GM19324 (cell line): ENCODE results near the gene PPARD.
"Not testable (repeated sequence)": the region's sequence is repeated elsewhere in the genome, so short reads cannot be mapped to it uniquely, and the experiment has no call there.

ENCODE experiments used
- ATAC-seq: cut with Tn5 transposase; IDR thresholded peaks from one replicate; pipeline ENCODE4 v1.9.1; 2021; ENCODE audit warnings: mild to moderate bottlenecking, moderate library complexity; ENCODE audit not compliant: unreplicated experiment, low FRiP score

The PPARD gene

DNA sequence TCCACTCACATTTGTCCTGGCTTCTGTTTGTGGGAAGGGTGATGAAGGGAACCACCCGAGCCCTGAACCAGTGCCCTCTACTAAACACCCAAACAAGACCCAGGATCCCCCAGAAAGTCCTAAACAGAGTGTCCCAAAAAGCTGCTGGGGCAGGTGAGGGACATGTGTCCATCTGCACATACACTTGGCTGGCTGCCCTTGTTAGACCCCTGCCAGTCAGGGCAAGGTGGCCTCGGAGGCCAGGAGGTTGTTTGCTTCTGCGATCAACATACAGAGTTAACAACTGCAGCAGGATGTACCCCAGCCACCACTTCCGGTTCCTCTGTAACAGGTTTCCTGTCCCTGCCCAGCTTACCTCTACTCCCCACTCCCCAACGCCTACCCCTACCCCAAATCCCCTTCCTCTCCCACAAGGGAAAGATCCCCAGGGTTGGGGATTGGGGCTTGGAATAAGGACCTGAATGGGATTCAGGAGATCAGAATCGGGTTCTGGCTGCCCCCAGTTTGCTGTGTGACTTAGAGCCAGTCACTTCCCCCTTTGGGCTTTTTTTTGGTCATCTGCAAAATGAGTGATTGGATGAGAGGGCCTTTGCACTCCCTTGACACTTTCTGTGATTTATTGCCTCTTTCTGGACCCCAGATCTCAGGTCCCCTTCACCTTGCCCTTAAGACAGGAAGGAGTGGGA is 30.8 kb upstream of the PPARD start:
- no peak for ATAC-seq

DNA sequence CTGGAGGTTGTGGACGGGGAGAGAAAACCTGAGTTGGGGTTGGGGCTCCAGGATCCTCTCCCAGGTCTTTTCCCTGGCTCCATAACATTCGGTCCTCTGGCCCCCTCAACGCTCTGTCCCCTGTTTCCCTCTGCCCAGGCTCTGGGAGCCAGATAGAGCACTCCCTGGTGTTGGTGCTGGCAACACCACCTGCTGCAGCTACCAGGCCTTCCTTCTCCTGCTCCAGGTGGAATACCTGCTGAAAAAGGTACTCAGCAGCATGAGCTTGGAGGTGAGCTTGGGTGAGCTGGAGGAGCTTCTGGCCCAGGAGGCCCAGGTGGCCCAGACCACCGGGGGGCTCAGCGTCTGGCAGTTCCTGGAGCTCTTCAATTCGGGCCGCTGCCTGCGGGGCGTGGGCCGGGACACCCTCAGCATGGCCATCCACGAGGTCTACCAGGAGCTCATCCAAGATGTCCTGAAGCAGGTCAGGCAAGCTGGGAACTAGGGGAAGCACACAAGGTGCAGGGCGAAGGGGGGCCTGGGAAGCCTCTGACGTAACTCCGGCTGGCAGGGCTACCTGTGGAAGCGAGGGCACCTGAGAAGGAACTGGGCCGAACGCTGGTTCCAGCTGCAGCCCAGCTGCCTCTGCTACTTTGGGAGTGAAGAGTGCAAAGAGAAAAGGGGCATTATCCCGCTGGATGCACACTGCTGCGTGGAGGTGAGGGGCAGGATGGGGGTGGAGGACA is 30.1 kb upstream of the PPARD start:
- no peak for ATAC-seq

DNA sequence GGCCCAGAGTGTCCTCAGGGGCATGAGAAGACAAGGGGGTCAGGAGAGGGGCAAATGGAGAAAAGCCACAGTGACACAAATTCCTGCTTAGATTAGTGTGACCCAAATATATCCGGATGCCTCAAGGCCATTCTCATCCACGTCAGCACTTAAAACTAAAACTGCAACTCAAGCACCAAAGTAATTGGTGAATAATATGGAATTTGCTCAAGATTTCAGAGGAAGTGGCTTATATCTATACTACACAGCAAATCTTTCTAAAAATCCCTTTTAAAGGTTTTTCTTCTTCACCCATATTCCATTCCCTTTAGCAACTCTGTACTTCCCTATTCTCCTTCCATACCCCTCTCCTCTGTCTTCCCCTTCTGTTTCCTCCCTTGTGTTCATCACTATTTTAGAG is 29.6 kb upstream of the PPARD start:
- no peak for ATAC-seq

DNA sequence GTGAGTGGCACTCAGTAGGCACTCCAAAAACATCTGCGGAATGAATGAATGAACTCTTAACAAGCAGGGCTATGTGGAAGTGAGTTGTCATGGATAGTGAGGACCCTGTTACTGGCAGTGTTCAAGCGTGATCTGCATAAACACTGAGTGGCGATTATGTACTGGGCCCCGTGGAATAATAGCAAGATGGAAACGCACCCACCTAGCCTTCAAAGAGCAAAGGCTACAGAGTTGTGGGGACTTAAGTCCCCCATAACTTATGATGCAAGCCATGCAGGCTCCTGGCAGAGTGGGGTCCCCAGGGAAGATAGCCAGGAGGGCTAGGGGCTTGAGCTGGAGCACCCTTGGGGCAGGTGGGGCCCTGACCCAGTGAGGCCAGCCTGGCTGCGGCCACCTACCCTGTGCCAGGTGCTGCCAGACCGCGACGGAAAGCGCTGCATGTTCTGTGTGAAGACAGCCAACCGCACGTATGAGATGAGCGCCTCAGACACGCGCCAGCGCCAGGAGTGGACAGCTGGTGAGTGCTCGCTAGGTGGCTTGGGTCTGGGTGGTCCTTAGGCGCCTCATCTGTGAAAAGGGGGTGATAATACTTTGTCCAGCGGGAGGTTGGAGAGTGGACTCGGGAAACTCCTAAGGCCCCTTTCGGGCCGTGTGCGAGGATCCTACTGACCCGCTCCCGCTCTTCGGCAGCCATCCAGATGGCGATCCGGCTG is 24.7 kb upstream of the PPARD start:
- no peak for ATAC-seq

DNA sequence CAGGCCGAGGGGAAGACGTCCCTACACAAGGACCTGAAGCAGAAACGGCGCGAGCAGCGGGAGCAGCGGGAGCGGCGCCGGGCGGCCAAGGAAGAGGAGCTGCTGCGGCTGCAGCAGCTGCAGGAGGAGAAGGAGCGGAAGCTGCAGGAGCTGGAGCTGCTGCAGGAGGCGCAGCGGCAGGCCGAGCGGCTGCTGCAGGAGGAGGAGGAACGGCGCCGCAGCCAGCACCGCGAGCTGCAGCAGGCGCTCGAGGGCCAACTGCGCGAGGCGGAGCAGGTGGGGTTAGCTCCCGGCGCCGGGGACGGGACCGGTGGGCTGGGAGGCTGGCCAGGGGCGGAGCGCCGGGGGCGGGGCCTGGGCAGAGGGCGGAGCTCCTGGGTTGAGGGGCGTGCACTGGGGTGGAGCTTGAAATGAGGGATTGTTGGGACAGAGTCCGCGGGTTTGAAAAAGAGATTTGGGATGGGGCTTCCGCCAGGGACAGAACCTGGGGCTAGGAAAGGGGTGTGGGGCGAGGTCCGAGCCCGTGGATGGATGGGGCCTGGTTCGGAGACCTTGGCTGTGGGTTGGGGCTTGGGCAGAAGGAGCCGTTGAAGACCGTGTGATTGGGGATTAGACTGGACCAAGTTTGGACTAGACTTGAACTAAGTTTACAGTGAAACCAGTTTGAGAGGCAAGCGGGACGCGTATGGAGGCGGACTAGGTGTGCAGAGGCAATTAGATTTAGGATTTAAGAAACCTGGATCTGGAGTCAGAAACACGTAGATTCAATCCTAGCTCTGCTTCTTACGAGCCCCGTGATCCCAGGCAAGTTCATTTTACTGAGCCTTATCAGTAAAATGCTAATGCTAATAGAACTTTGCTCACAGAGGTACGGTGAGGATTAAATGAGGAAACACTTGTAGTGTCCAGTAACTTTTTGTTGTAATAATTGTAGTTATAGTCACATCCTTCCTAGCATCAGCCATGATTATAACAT is 23.9 kb upstream of the PPARD start:
- no peak for ATAC-seq

DNA sequence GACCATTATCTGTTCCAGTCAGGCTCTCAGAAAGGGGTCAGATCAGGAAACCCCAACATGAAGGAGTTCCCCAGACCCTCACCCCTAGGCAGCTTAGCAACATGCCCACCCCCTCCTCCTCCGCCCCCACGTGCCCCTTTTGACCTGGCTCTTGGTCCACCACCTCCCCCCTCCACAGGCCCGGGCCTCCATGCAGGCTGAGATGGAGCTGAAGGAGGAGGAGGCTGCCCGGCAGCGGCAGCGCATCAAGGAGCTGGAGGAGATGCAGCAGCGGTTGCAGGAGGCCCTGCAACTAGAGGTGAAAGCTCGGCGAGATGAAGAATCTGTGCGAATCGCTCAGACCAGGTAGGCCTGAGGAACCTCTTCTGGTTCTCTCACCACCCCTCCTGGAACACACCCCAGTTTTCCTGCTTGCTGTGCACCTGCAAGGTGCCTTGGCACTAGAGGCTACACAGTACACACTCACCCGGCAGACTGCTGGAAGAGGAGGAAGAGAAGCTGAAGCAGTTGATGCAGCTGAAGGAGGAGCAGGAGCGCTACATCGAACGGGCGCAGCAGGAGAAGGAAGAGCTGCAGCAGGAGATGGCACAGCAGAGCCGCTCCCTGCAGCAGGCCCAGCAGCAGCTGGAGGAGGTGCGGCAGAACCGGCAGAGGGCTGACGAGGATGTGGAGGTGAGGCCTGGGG is 22.9 kb upstream of the PPARD start:
- no peak for ATAC-seq

DNA sequence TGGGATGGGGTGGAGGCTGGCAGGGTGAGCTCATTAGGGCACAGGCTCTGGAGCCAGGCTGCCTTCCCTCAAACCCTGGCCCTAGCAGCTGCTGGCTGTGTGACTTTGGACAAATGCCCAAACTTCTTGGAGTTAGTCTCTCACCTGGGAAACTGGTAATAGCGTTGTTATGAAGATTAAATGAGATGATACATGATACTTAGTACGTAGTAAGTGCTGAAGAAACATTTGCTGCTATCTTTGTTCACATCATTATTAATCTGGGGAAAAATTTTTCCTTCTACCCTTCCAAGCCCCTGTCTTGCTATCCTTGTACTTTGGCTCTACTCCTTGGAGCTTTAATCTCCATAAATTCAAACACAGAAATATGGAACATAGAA is 22.3 kb upstream of the PPARD start:
- no peak for ATAC-seq

DNA sequence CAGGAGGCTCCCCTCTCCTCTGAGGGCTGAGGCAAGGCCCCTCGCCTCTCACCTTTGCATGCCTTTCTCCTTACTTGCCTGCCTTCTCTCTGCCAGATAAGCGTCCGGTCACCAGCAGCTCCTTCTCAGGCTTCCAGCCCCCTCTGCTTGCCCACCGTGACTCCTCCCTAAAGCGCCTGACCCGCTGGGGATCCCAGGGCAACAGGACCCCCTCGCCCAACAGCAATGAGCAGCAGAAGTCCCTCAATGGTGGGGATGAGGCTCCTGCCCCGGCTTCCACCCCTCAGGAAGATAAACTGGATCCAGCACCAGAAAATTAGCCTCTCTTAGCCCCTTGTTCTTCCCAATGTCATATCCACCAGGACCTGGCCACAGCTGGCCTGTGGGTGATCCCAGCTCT is 21.3 kb upstream of the PPARD start:
- ATAC-seq = no peak

DNA sequence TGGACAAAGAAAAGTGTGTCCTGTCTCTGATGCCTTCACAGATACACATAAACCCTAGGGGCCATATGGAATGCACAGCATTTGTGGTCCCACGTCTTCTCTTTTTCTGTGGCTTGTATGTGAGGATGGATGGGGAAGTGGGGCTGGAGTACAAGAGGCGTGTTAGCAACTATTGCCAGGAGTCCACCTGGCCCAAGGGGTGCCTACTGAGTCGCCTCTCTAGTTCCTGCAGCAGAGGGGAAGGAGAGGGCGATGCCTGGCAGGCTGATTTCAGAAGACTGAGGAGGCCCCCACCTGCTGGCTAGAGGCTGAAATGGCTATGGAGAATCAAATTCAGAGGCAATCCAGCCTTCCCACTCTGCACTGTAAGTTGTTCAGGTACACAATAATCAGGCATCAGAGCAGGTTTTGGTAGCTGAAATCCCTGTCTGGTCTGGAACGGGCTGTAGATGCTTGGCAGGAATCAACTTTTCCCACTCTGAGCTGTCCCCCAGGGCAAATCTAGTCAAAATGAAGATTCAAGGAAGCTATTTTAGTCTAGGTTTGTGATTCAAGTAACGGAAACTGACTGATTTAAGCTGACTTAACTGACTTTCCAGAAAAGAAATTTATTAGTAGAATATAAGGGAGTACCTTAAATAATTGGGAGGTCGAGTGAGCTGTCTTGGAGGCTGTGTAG is 14.9 kb upstream of the PPARD start:
- ATAC-seq = no peak

DNA sequence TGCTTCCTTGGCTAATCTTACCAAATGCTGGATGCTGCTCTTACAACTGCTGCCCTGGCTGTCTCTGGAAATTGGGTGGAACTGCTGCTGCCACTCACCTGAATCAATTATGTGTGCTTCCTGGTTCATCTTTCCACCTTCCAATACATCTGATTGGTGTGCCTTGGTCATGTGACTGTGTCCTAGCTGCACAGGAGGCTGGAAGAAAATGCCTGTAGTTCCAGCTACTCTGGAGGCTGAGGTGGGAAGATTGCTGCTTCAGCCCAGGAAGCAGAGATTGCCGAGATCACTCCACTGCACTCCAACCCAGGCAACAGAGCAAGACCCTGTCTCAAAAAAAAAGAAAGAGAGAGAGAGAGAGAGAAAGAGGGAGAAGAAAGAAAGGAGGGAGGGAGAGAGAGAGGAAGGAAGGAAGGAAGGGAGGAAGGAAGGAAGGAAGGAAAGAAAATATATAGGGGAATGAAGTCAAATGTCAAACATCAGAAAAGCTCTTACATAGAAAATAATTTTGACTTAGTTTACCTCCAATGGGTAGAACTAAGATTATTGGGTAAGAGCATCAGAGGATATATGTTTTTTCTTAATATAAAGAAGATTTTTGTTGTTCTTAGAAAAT is 14.1 kb upstream of the PPARD start:
- ATAC-seq = no peak

DNA sequence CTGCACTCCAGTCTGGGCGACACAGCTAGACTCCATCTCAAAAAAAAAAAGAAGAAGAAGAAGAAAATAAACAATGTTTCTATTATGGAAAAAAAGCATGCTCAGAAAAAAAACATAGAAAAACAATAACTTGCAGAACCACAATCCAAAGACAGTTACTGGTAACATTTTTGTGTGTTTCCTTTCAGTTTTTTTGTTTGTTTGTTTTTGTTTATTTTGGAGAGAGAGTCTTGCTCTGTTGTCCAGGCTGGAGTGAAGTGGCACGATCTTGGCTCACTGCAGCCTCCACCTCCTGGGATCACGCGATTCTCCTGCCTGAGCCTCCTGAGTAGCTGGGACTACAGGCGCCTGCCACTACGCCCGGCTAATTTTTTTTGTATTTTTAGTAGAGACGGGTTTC is 13.4 kb upstream of the PPARD start:
- not testable (repeated sequence) for ATAC-seq

DNA sequence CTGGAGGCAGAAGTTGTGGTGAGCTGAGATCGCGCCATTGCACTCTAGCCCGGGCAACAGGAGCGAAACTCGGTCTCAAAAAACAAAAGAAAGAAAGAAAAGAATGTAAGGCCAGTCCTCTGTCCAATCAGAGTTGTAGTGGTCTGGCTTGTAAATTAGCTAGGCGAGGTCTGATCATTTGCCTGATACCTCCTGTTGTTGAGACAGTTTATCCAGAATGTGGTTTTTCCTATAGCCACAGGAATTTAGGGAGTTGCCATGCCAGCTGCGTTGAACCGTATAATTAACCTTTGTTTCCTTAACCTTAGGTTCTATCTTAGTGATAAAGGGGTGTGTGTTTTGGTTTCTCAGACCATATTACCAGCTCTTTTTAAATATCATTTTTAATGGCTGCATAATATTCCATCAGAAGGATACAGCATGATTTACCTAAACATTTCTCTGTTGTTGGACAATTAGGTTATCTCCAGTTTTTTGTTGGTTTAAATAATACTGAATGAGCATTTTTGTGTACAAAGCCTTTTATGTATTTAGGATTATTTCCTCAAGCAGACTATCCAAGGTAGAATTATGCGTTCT is 11.7 kb upstream of the PPARD start:
- ATAC-seq = no peak

DNA sequence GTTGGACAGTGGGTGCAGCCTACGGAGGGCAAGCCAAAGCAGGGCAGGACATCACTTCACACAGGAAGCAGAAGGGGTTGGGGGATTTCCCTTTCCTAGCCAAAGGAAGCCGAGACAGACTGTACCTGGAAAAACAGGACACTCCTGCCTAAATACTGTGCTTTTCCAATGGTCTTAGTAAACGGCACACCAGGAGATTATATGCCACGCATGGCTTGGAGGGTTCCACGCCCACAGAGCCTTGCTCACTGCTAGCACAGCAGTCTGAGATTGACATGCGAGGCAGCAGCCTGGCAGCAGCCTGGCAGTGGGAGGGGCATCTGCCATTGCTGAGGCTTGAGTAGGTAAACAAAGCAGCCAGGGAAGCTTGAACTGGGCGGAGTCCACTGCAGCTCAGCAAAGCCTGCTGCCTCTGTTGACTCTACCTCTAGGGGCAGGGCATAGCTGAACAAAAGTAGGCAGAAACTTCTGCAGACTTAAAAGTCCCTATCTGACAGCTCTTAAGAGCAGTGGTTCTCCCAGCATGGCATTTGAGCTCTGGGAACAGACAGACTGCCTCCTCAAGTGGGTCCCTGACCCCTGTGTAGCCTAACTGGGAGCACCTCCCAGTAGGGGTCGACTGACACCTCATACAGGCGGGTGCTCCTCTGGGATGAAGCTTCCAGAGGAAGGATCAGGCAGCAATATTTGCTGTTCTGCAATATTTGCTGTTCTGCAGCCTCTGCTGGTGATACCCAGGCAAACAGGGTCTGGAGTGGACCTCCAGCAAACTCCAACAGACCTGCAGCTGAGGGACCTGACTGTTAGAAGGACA is 10.1 kb upstream of the PPARD start:
- ATAC-seq = not testable (repeated sequence)

DNA sequence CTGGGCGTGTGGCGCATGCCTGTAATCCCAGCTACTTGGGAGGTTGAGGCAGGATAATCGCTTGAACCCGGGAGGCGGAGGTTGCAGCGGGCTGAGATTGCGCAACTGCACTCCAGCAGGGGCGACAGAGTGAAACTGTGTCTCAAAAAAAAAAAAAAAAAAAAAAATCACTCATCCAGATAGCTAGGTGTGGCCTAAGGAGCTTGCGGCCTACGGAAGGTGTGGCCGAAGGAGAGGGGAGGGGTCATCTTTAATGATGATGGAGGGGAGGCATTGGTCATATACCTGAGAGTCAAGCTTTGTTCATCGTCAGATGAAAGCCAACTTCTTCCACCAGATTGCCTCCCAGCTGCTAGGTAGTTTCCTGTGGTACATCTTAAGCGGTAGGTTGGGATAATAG is 801 bp upstream of the PPARD start:
- ATAC-seq = no peak

DNA sequence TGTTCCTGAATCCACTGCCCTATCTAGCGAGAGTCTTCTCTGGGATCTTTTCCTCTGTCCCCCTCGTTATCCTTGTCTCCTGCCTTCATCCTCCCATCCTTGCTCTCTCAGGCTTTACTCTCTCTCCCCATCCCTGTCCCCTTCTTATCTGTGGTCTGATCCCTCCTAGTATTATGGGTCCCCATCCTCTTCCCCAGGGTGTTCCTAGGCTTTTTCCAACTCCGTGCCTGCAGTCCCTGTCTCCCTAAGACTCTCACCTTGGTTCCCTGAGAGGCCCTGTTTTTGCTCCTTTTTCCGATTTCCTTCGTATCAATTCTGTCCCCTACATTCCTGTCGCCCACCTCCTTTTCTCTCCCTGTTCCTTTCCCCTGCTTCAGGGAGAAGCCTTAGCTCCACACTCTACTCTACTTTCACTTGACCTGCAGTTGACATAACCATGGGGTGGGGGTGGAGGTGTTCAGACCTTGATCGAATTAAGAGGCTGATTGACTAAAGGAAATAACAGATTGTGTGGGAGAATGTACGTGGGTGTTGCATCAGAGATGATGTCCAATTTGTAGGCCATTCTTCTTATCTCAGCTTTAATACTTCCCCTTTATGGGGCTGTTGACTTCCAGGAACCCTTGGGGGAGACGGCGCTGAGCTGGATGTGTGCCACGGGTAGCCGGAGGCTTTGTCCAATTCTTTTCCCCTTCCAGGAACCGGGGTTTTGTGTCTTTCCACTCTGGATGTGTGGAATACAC is 905 bp downstream of the PPARD start:
- ATAC-seq = no peak

DNA sequence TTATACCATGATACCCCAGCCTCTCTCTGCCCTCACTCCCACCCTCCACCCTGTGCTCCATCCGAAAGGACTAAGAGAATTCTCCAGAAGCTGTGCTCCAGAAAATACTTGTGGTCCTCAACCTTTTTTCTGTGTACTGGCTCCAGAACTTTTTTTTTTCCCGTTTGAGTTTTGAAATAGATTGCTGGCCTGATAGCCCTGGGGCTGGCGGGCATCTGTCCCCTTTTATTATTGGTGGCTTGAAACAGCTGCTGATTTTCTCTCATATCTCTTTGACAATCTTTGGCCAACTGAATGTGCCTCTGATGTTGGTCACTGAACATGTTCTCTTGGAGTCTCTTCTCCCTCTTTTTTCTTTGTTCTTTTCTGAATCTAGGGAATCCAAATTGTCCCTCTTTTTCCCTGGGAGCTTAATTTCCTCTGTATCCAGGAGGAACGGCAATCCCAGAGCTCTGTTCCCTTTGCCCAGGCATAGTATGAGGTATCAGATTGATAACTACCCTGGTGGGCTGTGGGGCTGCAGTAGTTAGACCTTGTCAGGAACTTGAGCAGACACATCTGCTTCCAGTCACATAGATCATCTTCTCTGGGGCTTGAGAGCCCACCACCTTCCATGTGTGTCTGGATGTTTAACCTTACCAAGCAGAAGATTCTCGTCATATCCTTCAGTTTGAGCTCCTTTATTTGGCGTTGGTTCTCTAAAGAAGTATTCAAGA is 1.6 kb downstream of the PPARD start:
- ATAC-seq = no peak

DNA sequence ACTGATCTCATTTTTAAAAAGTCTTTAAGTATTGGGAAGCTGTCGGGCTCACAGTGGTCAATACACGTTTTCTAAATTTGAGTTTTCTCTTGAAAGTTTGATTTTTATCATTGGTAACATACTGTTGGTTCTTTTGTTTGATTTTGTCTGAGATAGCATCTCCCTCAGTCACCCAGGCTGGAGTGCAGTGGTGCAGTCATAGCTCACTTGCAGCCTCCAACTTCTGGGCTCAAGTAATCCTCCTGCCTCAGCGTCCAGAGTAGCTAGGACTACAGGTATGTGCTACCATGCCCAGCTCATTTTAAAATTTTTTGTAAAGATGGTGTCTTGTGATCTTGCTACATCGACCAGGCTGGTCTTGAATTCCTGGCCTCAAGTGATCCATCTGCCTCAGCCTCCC is 9.1 kb downstream of the PPARD start:
- ATAC-seq = no peak
